Measurements from ENCODE around the gene TASOR.
"Not testable (repeated sequence)": the region's sequence is repeated elsewhere in the genome, so short reads cannot be mapped to it uniquely, and the experiment has no call there.

Gene TASOR, protein sequence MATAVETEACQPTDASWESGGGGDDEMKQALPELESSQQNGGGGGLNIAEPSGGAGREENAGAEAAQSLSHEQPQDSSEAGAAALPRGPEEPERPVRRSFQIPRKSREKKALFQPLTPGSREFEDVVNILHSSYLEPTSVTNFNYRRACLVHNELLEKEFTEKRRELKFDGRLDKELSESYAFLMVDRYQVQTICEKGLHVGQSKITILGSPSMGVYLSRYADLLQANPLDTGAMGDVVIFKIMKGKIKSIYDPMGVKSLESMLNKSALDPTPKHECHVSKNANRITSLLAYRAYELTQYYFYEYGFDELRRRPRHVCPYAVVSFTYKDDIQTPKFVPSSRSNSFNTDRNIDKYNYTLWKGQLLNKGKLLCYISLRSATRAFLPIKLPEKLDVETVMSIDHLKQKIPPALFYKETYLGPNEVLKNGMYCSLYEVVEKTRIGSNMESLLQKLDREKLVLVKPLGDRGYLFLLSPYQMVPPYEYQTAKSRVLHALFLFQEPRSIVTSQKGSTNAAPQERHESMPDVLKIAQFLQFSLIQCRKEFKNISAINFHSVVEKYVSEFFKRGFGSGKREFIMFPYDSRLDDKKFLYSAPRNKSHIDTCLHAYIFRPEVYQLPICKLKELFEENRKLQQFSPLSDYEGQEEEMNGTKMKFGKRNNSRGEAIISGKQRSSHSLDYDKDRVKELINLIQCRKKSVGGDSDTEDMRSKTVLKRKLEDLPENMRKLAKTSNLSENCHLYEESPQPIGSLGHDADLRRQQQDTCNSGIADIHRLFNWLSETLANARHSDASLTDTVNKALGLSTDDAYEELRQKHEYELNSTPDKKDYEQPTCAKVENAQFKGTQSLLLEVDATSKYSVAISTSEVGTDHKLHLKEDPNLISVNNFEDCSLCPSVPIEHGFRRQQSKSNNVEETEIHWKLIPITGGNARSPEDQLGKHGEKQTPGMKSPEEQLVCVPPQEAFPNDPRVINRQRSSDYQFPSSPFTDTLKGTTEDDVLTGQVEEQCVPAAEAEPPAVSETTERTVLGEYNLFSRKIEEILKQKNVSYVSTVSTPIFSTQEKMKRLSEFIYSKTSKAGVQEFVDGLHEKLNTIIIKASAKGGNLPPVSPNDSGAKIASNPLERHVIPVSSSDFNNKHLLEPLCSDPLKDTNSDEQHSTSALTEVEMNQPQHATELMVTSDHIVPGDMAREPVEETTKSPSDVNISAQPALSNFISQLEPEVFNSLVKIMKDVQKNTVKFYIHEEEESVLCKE (N-terminal part only)

DNA sequence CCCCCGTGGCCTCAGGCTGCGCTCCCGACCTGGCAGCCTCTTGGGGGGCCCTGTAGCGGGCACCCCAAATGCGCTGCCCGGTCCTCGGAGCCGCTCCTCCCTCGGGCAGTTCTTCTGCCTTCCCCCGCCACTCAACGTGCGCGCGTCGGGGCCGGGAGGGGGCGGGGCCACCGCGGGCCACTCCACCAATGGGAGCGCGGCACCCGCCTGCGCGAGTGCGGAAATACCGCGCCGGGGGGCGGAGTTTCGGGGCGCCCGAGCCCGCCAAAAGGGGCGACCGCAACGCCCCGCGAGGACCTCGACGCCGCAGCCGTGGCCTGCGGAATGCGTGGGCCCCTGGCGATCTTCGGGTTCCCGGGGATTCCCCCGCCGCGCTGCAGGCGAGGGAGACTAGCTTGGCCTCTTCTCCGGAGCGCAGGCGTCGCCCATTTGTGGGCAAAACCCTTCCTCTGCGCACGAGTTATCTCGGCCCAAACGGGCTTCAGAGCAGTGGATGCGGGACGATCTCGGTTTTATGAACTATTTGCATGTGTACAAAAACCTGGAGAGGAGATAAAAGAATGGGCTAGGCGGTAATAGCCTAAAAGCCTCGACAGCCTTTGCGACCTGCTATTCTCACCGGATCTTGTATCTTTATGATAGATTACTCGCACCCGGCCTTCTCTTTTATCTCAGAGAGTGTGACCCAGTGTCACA lies at the start of gene TASOR:
Gene TASOR (minus strand): TSS at position 144 of the 696 bp plus-strand sequence. CDS start 259 bp downstream, outside the sequence.
- peak; percentile 89 for DNase-seq

DNA sequence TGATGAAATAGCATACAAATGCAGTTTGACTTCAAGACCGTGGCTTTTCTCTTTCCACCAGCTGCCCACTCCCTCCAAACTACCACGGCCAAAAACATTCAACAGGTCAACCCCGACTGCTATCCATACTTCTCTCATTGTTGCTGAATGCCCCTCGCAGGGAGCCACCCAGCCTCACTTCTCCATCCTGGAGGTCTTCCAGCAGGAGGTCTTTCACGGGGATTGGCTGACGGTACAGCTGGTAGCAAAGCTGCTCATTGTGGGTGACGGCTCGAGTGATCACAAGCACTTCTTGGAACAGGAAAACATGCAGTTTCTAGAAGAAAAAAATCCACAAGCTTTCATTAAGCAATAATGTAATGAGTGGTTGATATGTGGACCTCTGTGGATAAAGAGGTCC lies 49.0 kb upstream of the TASOR start:
- DNase-seq, result no peak

DNA sequence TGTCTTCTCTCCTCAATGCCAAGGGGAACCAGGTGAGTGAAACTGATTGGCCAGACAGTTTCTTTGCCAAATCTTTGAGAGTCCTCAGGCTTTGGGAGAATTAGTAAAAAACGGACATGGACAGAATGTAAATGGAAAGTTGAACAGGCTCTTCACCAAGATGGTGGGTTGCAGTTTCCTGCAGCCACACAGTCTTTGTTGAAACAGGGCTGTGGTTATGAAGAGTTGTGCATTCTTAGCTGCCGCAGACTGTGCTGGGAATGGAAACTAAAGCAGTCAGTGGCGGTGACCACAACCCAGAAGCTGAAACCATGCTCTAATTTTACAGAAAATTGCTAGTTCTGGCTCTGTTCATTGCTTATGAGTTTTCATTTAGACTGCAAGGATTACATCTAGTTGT lies 42.1 kb upstream of the TASOR start:
- DNase-seq, result no peak

DNA sequence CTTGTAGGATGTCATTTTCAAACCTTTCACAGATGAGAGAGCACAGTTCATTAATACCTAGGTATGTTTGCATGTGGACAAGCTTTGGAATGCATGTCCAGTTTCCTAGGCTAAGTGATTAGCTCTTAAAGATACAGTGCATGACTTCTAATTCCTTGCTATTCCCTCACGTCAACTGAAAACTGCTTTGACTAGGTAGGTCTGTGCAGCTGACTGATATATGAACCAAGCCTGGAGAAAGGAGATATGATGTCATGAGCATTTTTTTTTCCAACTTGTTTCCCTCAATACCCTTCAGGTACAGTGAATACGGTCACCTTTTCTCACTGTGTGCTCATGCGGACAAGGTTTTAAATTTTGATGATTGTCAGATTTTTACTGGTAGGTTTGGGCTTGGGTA lies 41.6 kb upstream of the TASOR start:
- no peak for DNase-seq

DNA sequence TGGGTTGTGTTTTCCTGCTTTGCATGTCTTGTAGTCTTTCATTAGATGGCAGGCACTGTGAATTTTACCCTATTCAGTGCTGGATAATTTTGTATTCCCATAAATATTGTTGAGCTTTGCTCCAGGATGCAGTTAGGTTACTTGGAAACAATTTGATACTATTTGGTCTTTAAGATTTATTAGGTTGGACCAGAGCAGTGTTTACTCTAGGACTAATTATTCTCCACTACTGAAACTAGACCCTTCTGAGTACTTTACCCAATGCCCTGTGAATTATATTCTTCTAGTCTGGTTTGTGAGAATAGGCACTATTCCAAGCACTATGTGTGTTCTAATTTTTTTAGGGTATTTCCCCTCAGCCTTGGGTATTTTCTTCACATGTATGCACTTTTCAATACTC lies 37.8 kb upstream of the TASOR start:
- DNase-seq, result no peak

DNA sequence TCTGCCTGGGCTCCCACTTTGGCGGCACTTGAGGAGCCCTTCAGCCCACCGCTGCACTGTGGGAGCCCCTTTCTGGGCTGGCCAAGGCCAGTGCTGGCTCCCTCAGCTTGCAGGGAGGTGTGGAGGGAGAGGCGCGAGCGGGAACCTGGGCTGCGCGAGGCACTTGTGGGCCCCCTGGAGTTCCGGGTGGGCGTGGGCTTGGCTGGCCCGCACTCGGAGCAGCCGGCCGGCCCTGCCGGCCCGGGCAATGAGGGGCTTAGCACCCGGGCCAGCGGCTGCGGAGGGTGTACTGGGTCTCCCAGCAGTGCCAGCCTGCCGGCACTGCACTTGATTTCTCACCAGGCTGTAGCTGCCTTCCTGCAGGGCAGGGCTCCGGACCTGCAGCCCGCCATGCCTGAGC lies 35.7 kb upstream of the TASOR start:
- not testable (repeated sequence) for DNase-seq

DNA sequence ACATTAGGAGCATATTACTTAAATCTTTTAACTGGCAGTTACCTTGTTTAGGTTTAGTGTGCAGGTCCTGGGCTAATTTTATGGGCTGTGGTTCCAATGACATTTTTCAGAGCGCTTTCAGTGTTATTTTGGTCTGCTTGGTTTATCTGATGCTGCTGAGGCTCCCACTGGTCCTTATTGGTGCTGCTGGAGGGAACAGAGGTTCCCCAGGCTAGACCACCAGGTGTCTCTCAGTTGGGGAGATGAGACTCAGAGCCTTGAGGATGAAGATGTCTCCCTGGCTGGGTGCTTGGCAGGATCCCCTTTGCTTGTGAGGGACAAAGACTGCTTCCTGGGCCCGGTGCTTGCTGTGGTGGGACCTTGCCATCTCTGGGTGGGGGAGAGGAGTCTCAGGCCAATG lies 28.3 kb upstream of the TASOR start:
- no peak for DNase-seq

DNA sequence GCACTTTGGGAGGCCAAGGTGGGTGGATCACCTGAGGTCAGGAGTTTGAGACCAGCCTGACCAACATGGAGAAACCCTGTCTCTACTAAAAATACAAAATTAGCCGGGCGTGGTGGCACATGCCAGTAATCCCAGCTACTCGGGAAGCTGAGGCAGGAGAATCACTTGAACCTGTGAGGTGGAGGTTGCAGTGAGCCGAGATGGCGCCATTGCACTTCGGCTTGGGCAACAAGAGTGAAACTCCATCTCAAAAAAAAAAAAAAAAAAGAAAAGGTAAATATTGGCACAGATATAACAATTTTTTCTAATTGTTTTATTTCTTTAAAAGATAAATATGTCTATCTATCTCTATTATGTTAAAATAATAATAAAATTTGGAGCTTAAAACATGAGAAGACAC lies 24.3 kb upstream of the TASOR start:
- not testable (repeated sequence) for DNase-seq

DNA sequence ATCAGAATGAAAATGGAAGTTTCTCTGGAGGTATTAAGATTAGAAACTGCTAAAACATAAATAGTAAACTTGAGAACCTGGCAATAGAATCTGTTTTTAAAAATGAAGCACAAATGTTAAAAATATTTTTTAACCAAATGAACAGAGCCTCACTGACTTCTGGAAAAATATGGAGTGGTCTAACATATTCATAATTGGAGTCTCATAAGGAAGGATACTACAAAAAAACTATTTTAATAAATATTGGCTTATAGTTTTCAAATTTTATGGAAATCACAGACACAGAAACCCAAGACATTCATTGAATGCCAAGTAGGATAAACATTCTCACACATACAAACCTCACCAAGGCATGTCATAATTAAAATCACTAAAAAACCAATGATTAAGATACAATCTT lies 23.6 kb upstream of the TASOR start:
- no peak for DNase-seq

DNA sequence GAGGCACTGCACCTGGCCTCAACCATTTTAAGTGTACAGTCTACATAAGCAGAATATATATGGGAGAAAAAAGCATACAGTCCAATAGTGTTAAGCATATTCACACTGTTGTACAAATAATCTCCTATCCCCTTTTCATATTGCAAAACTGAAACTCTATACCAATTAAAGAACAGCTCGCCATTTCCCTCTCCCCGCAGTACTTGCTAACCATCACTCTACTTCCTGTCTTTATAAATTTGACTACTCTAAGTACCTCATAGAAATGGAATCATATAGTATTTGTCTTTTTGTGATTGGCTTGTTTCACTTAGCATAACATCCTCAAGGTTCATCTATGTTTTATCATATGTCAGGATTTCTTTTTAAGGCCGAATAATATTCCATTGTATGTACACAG lies 21.6 kb upstream of the TASOR start:
- no peak for DNase-seq

DNA sequence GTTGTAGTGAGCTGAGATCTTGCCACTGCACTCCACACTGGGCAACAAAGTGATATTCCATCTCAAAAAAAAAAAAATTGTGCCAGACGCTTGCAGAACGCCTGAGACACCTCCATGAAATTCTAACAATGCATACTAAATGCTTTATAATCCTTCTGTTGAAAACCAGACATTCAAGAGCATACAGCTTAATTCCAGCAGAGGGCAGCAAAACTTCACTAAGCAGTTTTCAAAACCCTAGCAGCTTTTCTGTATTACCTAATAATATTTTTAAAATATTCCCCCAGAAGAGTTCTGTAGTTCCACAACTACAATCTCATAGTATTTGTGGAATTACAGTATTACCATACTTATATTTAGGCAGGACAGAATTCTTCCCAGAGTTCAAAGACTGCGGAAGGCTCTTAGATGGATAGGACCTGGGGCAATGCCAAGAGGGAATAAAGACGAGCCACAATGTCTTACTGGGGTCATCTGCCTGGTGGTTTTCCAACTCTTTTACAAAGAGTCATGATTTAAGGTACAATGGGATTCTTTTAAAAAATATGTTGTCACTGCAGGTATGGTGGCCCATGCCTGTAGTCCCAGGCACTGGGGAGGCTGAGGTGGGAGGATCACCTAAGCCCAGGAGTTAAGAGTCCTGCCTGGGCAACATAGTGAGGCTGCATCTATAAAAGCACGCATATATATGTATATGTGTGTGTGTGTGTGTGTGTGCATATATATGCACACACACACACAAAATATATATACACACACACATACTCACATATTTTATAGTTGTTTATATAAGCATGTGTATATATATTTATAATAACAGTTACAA lies 19.6 kb upstream of the TASOR start:
- no peak for DNase-seq

DNA sequence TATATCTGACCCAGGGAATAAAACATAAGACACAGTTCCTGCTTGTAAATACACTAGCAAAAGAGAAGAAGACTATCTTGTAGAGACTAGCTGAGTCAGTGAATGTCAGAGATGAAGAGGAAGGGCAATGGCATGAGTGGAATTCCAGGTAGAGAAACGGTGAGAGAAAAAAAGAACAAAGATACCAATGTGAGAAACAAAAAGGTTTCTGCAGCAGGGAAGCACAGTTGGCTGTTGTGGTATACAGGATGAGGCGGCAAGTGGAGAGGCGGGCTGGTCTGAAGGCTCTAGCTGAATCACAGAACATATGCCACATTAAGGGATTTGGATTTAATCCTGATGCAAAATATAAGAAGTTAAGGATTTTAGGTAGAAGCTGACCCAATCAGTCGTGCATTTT lies 17.1 kb upstream of the TASOR start:
- DNase-seq, result no peak

DNA sequence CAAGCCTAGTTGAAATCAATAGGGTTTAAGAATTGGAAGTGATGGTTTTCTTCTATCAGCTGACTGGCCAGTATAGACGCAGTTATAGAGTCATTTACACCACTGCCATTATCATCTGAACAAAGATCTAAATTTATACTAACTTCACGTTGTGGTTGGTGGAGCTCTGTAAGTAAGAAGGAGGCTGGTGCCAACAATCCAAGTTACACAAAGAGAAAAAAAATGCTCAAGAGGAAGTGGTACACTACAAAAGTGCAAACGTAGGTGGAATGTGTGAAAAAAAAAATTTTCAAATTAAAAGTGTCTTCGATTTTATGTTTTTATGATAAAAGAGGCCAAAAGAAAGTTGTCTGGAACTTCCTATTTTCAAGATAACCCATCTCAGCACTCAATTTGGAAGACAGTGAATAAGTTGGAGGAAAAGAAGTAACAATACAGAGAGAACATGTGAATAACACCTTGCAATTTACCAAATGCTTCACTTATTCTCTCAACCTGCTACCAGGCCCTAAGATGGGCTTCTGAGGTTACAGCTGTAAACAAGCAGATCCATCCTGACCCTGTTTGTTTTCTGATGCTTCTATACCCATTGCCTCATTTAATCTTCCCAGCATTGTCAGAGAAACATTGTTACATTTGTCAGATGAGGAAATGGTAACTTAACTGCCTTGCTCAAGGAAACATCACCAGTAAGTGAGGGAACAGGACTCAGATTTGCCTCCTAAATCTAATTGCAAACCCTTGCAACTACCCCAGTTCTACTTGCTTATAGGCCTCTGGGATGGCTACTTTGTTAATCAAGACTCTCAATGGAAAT lies 12.0 kb upstream of the TASOR start:
- DNase-seq, result no peak

DNA sequence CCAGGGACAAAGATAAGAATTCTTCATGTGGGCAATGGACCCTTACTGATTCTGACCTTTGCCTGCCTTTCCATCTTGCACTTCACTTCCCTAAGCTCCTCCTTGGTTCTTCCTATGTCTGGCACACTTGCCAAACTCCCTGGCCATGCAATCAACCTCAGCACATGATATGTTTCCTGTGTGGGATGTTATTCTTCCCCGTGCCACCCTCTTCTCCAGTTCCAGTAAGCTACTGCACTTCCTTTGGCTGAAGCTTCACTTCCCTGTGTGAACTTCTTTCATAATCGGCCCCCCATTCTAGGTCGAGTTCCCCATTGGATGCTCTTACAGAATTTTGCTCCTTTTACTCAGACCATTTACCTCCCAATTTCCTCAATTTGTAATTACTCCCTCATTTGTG lies 10.7 kb upstream of the TASOR start:
- DNase-seq, result no peak

DNA sequence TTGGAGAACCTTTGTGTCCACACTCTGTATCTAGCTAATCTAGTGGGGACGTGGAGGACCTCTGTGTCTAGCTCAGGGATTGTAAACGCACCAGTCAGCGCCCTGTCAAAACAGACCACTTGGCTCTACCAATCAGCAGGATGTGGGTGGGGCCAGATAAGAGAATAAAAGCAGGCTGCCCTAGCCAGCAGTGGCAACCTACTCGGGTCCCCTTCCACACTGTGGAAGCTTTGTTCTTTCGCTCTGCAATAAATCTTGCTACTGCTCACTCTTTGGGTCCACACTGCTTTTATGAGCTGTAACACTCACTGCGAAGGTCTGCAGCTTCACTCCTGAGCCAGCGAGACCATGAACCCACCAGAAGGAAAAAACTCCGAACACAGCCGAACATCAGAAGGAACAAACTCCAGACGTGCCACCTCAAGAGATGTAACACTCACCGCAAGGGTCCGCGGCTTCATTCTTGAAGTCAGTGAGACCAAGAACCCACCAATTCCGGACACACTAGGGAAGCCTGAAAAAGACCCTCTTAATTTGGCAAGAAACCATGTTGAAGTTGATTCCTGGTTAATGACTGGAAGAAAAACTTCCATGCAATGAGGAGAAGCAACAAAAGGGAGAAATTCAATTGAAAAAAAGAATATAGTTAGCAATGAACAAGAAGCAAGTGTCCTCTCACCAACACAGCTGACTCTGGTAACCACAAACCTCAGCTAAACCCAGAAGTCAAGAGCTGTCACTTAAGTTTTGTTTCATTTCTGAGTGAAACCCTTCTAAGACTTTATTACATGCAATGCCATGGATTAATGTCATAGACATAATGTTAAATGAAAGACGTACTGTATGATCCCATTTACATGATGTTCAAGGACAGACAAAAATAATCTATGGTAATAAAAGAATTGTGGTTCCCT lies 9.7 kb upstream of the TASOR start:
- not testable (repeated sequence) for DNase-seq

DNA sequence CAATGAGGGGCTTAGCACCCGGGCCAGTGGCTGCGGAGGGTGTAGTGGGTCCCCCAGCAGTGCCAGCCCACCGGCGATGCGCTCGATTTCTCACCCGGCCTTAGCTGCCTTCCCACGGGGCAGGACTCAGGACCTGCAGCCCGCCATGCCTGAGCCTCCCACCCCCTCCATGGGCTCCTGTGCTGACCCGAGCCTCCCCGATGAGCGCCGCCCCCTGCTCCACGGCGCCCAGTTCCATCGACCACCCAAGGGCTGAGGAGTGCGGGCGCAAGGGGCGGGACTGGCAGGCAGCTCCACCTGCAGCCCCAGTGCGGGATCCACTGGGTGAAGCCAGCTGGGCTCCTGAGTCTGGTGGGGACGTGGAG lies 8.9 kb upstream of the TASOR start:
- not testable (repeated sequence) for DNase-seq

DNA sequence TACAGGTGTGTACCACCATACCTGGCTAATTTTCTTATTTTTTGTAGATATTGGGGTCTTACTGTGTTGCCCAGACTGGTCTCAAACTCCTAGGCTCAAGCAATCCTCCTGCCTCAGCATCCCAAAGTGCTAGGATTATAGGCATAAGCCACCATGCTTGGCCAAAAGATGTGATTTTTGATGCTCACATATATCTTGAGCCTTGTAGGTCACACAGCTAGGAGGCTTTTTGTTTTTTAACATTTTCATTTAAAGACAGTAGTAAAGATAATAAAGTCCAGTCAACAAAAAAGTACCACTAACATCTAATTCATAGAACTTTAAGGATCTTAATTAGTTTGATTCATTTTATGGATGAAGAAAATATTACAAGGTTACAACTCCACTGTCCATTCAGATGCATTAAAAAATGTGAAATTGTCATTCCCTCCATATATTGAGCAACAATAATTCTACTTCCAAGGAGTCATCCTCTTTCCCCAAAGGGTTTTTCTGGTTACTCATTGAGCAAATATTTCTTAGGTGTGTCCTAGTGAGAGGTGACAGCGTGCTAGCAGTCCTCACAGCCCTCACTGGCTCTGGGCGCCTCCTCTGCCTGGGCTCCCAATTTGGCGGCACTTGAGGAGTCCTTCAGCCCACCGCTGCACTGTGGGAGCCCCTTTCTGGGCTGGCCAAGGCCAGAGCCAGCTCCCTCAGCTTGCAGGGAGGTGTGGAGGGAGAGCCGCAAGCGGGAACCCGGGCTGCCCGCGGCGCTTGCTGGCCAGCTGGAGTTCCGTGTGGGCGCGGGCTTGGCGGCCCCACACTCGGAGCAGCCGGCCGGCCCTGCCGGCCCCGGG lies 8.3 kb upstream of the TASOR start:
- no peak for DNase-seq

DNA sequence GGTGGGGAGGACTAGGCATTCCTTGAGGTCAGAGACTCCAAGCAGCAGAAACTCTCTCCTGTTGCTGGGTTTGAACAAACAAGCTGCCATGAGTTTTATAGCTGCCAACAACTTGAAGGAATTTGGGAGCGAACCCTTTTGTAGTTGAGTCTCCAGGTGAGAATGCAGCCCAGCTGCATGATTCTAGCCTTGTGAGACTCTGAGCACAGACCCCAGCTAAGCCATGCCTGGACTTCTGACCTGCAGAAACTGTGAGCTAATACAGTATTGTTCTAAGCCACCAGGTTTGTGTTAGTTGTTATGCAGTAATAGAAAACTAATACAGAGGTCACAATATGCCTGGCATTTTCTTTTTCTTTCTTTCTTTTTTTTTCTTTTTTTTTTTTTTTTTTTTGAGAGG lies 6.2 kb upstream of the TASOR start:
- DNase-seq, result no peak

DNA sequence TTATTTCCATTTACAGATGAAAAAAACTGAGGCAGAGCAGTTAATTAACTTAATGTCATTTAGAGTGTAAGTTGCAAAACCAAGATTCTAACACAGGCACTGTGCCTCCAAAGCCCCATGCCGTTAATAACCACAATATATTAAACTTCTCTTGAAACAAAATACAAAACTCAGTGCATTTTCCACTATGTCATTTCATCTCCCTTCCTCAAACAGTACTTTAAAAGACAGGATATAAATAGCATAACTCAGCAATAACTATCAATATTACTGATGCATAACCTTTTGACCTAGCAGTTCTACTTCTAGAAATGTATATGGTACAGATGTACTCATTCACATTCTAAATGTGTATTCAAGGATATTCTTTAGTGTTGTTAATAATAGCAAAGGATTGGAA lies 5.1 kb upstream of the TASOR start:
- no peak for DNase-seq
